ENCODE data around the gene GRM1.

Gene GRM1

GRCh38 chr6:146028851-146029572 is at the start of gene GRM1:
Gene GRM1 (plus strand): TSS chr6:146029062. CDS start chr6:146029518, 456 bp downstream.
- DNase-seq (ENCODE audit: low read depth in 1 of 2, low spot score in 1 of 2): no peak

- no peak for DNase-seq (ENCODE audit: low read depth in 1 of 2, low spot score in 1 of 2)
Observed at GRCh38 chr6:146009338-146009737, 19.5 kb upstream of the GRM1 start.

- DNase-seq (ENCODE audit: low read depth in 1 of 2, low spot score in 1 of 2): no peak
Observed at GRCh38 chr6:146014233-146014632, 14.6 kb upstream of the GRM1 start.

- no peak for DNase-seq (ENCODE audit: low read depth in 1 of 2, low spot score in 1 of 2)
Observed at GRCh38 chr6:146017672-146018071, 11.2 kb upstream of the GRM1 start.

DNA sequence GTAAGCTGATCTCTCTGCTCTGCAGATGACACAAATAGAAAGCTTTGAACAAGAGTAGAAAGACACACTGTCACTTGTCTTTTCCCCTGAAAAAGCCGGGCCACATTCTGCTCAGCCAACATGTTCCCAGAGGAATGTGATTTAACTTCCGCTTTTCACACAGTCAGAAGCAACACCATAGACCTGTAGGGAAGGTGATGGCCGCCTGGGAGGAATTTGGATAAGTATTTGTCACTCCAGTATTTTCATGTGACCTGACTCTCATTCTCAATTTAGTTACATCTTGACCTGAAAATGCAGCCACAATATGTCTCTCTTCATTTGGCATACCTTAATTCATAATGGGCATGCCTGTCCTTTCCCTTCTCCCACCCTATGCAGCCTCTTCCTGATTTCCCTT is 2.0 kb upstream of the GRM1 start:
- DNase-seq (ENCODE audit: low read depth in 1 of 2, low spot score in 1 of 2): no peak

- DNase-seq (ENCODE audit: low read depth in 1 of 2, low spot score in 1 of 2): no peak
Observed at GRCh38 chr6:146027586-146028251, 1.1 kb upstream of the GRM1 start.

DNA sequence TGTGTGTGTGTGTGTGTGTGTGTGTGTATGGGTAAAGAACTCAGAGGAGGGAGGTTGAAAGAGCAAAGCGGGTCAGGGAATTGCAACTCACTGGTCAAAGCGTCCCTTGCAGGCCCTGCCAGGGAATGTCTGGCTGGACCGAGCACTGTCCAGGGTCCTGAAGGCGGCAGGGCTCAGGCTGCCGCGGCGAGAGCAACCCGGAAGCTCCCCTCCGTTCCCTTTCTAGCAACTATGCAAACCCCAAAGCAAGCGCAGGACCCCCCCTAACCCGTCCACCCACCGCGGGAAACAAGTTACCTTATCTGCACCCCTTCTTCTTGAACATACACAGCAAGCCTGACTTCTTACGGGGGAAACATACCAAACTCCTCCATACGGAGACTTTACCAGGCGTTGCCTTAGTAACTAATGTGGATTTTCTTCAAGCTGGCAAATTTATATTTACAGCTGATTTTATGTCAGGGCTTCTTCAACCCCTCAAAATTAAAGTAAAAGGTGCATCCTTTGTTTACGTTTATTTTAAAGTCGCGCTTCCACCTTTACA is 538 bp upstream of the GRM1 start:
- no peak for DNase-seq (ENCODE audit: low read depth in 1 of 2, low spot score in 1 of 2)

DNA sequence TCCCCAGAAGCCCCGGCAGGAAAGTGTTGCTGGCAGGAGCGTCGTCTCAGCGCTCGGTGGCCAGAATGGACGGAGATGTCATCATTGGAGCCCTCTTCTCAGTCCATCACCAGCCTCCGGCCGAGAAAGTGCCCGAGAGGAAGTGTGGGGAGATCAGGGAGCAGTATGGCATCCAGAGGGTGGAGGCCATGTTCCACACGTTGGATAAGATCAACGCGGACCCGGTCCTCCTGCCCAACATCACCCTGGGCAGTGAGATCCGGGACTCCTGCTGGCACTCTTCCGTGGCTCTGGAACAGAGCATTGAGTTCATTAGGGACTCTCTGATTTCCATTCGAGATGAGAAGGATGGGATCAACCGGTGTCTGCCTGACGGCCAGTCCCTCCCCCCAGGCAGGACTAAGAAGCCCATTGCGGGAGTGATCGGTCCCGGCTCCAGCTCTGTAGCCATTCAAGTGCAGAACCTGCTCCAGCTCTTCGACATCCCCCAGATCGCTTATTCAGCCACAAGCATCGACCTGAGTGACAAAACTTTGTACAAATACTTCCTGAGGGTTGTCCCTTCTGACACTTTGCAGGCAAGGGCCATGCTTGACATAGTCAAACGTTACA is 817 bp downstream of the GRM1 start:
- DNase-seq (ENCODE audit: low read depth in 1 of 2, low spot score in 1 of 2): no peak

DNA sequence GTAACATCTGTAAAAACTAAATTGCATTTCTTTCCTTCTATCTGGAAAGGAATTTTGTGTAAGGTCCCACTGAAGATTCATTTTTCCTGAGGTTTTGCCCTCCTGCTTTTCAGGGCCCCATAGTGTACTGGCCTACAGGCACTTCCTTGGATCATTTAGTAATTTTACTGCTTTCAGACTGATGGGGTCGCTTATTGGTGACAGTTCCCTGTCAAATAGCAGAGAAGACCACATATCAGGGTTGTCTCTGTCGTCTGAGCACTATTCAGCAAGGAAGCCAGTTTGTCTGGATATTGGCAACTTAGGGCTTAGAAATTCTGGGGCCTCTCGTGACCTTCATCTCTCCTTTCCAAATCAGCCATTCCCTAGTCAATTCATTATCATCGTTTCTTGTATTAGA is 3.5 kb downstream of the GRM1 start:
- no peak for DNase-seq (ENCODE audit: low read depth in 1 of 2, low spot score in 1 of 2)

DNA sequence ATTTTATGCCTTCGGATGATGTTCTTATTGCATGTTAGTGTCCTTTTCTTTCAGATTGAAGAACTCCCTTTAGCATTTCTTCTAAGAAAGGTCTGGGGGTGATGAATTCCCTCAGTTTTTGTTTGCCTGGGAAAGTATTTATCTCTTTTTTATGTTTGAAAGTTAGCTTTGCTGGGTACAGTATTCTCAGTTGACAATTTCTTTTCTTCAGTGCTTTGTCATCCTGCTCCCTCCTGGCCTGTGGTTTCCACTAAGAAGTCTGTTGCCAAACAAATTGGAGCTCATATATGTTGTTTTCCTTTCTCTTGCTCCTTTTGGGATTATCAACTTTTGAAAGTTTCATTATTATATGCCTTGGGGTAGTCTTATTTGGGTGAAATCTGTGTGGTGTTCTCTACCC is 11.5 kb downstream of the GRM1 start:
- DNase-seq (ENCODE audit: low read depth in 1 of 2, low spot score in 1 of 2): no peak

DNA sequence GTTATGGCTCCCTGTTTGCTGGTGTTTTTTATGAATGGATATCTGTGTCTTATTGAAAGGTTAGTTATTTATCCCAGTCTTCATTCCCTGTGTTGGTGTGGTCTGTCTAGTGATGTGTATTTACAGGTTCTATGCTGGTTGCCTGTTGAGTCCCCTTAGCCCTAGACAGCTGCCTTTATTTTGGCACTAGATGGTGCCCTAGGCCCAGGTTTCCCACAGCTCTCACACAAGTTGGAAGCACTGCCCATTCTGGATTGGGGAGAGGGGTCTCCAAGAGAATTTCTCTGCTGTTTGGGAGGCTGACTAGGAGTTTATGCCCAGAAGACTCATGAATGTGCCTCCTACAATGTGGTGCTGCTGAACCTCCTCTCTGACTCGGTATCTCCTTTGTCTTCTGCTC is 12.4 kb downstream of the GRM1 start:
- DNase-seq (ENCODE audit: low read depth in 1 of 2, low spot score in 1 of 2): no peak

DNA sequence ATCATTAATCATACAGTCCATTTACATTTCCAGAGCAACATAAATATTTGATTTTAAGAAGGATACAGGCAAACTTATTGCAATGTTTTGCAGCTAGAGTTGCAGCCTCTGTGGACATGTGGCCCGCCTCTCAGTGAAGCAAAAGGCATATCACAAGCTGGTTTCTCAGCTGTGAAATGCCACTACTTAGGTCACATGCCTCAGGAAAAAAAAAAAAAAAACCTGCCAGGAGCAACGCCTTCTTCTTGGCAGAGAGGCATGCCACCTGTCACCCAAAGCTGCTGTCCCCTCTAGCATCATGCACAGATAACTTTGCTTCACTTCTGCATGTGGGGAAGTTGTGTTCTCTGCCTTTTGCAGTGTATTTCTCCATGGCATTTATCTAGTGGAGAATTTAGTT is 18.5 kb downstream of the GRM1 start:
- DNase-seq (ENCODE audit: low read depth in 1 of 2, low spot score in 1 of 2): no peak

DNA sequence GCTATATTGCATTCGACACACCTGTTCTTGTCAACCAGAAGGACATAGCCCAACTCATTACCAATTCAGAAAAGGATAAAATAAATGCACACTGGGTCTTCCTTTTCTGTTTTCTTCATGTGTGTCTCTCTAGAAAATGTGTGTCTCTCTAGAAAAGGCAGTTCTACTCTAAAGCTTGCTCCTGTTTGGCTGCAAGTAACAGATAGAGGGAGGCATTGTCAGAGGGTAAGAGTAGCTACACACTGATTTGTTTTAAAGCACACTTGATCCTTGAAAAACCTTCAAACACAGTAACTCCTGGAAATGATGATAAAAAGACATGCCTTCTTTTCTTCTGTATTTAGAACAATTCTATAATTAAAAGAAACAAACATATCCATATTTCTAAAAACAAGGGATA is 21.3 kb downstream of the GRM1 start:
- DNase-seq (ENCODE audit: low read depth in 1 of 2, low spot score in 1 of 2): no peak

DNA sequence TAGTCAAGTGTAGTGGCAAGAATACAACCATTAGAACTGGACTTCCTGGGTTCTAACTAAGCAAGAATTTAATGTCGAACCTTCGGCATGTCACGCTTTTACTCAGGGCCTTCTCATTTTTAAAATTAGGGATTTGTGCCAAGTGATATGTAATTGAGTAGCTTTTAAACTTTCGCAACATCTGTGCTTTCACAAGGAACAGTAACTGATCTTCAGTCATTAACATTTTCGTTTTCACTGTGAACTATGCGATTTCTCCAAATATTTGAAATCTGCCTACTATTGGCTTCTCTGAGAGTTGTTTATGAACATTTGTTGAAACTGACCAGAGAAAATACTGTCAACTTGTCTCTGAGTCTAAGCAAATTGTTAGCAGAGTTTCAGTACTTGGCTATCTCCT is 27.6 kb downstream of the GRM1 start:
- DNase-seq (ENCODE audit: low read depth in 1 of 2, low spot score in 1 of 2): no peak

DNA sequence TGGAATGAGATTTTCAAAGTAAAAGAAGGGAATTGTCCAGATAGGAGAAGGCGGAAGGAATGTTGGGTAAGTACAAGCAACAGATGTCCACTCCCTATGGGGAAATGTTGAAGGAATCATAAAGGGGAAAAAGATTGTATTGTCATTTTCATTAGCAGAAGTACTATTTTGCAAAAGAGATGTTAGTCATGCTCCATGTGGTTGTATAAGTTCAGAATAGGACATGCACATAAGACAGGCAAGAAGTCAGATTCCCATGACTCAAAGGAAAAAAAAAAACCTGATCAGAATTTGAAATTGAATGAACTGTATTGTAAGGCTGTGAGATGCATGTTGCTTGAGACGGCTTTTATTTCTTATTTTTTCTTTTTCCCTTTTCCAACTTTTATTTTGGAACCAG is 36.8 kb downstream of the GRM1 start:
- no peak for DNase-seq (ENCODE audit: low read depth in 1 of 2, low spot score in 1 of 2)

DNA sequence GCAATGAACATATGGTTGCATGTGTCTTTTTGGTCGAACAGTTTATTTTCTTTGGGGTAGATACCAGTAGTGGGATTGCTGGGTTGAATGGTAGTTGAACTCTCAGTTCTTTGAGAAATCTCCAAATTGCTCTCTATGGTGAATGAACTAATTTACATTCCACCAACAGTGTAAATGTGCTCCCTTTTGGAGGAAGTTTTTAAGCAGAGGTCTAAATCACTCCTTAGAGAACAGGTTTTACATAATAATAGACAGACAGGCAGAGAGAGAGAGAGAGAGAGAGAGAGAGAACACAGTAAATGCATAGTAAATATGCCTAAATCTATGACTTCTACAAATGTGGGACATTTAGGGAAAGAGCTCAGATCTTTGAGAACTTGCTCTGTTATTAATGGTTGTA is 37.6 kb downstream of the GRM1 start:
- DNase-seq (ENCODE audit: low read depth in 1 of 2, low spot score in 1 of 2): no peak

DNA sequence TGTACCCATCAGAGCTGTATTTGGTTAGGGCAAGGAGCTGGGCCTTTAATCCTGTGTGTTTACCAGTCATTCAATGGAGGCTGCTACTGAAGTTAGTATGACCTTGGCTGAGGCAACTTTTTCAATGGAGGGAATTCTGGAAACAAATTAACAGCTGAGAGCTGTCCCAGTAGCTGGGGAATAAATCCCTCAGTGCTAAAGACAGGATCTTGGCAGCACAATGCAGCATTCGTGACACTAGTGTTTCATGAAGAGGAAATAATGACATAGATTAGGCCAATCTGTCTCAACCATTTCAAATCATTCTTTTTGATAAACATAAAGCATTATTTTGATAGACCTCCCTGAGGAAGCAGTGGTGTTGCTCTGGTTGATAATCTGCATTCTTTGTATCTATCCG is 42.9 kb downstream of the GRM1 start:
- DNase-seq (ENCODE audit: low read depth in 1 of 2, low spot score in 1 of 2): no peak

- DNase-seq (ENCODE audit: low read depth in 1 of 2, low spot score in 1 of 2): no peak
Observed at GRCh38 chr6:146077992-146078391, 49.1 kb downstream of the GRM1 start.

GRCh38 chr6:146087386-146087785 is 58.5 kb downstream of the GRM1 start:
- no peak for DNase-seq (ENCODE audit: low read depth in 1 of 2, low spot score in 1 of 2)

DNA sequence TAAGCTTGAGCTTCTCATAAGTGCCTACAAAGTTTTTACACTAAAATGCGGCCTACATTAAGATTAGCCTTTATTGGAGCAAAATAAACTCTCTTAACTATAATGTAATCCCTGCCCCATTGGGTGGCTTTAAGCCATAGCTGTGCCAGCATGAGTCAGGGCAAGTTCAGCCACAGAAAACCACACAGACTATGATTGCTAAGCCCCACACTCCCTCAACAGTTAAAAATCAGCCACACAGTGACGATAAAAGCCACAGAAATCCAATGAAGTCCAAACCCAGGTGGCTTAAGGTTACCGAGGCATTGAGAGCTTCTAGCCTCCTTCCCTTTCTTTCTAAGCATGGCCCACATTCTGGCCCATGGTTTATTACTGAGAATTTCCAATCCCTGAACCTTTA is 61.6 kb downstream of the GRM1 start:
- no peak for DNase-seq (ENCODE audit: low read depth in 1 of 2, low spot score in 1 of 2)

- no peak for DNase-seq (ENCODE audit: low read depth in 1 of 2, low spot score in 1 of 2)
Observed at GRCh38 chr6:146092961-146093686, 64.3 kb downstream of the GRM1 start.

DNA sequence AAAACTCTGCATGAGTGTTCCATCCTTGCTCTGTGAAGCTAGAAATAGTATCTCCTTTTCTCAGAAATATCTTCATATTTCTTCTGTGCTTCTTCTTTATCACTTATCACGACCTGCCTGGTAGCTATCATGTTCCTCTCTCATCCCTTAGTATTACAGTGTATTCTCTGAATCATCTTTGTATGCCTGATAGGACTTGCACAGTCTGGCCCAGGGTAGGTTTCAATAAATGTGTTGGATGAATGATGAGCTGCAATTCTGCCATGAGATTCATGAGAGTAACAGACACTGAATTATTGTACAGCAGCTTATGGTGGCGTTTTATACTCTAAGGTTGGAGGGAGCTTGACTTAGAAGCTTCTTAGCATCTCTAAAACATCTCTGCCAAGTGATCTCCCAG is 66.6 kb downstream of the GRM1 start:
- DNase-seq (ENCODE audit: low read depth in 1 of 2, low spot score in 1 of 2): no peak

Measured in activated T-helper 1 cell treated with anti-CD3 and anti-CD28 coated beads, Interleukin-2, amount 50 U/mL, for 16 hours (primary cell).